TTC549 (cell line): Measurements from ENCODE around the gene GAMT.

Experiments
- FAIRE-seq: peaks from 2 replicates; lab custom pipeline; 2012; peaks lifted over from hg19 to GRCh38; lab: Jason Lieb, UNC

The GAMT gene

DNA sequence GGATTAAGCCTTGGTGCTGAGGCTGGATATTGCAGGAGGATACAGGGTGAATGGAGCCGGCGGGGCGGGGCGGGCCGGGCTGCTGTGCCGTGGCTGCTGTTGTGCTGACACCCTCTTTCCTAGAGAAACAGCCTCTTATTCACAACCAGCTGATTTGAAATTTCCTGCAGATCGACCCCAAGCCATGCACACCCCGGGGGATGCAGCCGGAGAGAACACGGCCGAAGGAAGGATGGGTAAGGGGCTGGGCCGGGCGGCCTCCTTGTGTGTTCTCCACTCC lies 17.1 kb upstream of the GAMT start:
- no peak for FAIRE-seq

DNA sequence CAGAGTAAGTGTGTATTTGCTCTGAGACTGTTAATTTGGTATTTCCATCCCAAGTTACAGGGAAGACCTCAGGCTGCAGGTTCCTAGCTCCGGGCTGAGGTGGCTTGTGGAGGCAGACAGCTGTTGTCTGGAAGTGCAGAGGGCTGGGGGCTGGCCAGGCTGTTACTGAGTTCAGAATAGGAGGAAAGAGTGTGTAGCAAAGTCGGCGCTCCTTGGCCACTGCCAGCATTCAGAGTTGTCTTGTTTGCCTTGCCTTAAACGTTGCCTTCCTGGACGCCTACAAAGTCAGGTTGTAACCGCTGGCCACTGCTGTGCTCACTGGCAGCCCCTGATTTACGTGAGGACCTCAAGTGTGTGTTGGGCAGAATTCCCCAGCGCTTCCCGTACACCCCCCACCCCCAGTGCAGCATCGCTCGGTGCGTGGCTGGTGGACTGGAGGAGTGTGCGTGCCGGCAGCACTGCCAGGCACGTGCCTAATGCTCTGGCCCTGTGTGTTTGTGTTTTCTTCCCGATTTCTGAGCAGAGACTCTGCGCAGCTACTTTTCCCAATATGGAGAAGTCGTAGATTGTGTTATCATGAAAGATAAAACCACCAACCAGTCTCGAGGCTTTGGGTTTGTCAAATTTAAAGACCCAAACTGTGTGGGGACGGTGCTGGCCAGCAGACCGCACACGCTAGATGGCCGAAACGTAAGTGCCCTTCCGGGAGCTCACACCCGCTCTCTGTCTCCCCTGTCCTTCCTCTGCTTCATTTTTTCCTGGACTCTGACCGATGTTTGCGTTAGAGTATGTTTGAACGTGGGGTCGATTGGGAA lies 16.5 kb upstream of the GAMT start:
- FAIRE-seq: no peak

DNA sequence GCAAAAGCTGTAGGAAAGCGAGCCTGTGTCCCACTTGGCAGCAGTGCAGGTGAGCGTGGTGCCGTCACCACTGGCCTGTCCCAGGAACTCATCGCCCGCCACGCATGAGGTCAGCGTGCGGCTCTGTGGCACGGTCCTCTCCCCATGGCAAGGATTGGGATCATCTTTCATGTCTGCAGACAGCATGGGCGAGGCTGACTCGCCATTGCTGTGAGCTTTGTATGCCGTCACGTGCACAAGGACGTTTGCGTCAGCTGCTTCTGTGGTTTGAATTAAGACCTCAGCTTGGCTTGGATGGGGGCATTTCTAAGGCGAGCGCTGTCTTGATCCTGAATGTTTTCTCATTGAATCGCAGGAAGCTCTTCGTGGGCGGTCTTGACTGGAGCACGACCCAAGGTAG lies 15.8 kb upstream of the GAMT start:
- FAIRE-seq: no peak

DNA sequence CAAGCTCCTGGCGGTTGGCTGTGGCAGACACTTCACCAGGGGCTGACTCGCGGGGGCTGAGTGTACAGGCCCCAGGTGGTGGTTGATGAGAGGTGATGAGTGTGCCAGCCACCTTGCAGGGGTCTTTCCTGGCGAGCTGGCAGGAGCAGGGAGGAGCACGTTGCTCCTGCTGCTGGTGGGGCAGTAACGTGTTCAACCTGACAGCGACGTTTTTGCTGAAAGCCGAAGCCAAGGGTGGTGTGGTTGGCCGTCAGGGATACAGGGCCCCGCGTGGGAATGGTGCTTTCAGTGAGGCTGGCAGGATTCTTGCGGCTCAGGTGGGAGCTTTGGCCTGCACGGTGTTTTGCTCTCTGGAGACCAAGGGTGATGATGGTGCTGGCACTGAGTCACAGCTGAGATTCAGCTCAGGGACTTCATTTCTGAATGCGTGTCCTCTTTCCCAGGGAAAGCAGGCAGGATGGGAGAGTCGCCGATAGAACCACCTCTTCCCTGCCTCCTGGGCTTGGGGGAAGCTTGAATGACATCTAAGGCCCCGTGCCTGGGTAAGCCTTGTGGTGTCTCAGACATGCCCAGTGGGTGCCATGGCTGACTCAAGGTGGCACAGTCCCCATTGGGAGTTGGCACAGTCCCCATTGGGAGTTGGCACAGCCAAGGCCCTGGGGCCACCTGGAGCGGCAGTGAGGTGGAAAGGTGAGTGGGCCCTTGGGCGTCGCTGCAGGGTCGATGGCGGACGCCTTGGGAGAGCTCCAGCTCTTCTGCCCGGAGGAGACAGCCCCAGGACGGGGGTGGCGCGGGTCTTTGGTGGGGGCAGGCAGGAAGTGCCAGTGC lies 14.9 kb upstream of the GAMT start:
- no peak for FAIRE-seq

DNA sequence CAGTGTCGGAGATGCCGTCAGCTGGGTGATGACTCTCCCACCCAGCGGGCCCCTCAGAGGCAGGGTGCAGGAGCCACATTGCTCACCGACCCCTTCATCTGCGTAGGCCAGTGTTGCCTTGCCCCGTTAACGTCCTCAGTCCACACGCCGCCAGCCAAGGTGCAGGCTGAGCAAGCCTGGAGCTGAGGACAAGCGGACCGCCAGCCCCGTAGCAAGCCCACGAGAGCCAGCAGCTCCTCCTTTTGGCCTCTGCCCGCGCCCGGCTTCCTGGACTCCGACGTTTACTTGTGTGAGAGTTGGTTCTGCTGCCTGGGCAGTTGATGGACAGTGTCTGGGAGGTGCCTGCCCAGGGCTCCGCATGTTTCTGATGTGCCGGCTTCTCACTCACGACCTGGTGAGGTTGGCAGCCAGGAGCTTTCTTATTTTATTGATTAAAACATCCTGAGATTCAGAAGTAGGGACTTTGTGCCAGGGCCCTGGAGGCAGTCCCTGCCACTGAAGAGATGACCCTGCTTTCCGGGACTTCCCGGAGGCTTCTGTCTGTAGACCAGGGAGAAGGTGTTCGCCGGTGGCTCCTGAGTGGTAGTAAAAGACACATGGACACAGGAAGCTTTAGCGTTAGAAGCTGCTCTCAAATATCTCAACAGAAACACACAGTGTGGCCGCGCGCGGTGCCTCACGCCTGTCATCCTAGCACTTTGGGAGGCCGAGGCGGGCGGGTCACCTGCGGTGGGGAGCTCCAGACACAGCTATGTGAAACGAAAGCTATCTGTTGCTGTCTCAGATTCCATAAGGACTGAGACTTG lies 11.9 kb upstream of the GAMT start:
- no peak for FAIRE-seq

DNA sequence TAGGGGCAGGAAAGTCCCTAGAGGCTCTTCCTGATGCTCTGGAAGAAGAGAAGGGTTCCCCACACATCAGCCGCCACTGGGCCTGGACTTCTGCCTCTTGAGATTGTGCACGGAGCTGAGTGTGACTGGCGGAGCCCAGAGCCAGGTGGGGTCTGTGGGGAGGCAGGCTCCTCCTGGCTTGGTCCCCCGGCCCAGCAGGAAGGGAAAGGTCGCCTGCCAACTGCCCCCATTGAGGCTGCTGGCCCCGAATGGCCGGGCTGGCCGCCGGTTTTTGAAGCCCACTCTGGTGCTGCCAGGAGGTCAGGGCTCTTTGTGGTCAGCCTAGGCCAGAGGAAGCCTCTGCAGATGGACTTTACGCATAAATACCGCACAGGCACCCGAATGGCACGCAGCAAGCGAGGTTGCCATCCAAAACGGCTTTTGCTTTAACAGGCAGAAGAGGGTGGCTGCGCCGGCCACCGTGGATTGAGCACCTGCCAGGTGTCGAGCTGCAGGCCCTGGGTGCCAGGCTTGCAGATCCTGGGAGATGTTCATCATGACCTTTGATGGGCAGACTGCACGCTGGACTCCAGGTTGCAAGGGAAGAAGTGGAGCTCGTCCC lies 11.1 kb upstream of the GAMT start:
- no peak for FAIRE-seq

DNA sequence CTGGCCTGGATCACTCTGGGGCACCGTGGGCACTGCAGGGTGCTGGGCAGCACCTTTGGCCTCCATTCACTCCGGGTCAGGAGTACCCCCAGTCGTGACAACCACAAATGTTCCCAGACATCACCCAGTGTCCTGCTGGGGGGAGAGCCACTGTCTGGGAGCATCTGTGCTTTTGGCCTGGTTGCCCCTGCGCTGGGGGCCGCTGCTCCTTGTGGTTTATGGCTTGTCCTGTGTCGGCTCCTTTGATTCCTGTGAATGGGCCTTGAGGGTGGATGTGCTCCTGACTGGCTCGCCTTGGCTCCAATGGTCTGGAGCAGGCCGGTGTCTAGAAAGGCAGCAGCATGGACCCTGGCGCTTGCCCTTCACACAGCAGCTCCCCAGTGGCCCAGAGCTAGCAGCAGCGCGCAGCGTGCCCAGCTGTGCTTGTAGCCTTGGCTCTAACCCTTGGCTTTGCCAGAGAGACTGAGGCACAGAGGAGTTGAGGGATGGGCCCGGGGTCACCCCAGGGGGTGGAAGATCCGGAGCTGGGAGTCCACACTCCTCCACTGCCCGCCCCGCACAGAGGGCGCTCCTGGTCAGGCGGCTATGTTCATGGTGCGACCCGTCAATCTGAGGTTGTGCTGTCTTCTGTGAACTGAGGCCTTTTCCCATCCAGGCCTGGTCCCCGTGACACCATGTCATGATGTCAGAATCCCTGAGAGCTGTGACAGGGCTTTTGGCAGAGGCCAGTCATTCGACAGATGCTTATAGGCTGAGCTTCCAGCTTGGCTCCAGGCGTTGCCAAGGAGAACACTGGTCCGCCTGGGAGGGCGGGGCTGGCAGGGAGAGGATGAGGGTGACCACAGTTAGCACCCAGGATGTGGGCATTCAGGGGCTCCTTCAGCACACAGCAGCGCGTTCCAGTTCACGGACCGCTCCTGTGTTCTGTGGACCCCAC lies 10.2 kb upstream of the GAMT start:
- FAIRE-seq: no peak

DNA sequence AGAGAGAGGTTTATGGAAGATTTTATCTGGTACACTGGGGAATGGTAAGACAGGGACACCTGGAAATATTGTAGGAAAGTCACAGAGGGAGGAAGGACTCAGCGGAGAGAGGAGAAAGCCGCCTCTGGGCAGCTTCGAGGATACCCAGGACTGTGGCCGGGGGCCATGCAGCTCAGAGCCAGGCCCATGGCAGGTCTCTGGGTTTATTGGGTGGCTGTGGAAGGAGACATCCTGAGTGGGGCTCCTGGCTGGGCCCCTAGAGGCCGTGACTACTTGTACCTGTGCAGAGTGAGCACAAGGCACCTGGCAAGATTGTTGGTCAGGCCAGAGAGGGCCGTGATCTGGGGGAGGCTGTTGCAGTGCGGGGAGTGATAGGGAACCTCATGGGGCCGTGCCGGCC lies 9.4 kb upstream of the GAMT start:
- FAIRE-seq: no peak

DNA sequence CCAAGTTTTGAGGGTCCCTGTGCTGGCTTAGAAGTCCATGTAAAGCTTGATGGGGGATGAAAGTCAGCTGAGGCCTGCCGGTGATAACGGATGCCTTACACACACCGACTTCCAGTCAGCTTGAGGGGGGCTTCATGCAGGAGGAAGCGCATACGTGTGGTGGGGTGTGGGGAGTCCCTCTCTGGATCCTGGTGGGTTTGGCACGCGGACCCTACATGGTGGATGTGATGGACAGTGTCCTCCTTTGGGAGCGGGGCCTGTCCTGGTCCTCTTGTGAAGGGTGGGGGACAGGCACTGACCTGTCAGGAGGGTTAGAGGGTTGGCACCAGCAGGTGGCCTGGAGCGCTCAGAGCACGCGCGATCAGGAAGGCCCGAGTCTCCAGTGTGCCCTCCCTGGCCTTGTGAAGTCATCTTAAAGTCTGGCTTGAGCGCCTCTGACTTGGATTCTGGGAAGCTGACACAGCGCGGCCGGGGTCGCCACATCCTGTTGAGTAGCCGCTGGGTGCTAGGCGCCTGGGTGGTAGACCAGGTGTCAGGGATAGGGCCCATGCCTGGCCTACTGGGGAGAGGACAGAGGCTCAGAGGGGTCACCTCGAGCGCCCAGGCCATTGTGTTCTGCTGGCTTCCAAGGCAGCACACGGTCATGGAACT lies 8.9 kb upstream of the GAMT start:
- no peak for FAIRE-seq

DNA sequence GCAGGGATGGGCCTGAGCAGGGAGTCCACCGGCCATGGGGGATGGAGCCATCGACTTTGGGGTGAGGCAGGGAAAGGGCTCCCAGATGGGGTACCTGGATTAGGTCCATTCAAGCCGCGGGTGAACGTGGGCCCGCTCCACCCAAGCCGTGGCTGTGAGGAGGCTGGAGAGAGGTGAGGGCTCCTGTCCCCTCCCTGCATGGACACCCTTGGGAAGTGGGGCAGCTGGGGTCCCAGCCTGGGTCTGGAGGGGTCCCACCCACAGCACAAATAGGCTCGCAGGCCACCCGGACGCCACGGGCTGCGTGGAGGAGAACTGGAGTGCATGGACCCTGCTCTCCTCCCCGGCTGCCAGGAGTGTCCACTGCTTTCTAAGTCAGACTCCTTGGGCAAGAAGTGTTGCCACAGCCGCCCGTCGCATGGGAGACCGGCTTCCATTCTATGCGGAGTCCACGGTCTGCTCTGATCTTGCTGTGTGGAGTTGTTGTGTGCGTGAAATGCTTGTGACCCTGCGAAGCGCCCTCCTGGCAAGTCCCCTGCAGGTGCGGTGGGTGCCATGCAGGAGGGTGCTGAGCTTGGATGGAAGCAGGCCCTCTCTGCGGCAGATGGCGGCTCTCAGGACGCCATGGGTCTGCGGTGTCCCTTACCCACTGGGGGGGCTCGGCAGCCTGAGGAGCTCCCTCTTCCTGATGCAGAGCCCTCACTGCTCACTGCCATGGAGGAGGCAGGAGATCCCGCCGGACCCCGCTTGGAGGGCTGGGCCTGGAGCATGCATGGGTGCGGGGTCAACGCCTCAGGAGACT lies 8.1 kb upstream of the GAMT start:
- no peak for FAIRE-seq

DNA sequence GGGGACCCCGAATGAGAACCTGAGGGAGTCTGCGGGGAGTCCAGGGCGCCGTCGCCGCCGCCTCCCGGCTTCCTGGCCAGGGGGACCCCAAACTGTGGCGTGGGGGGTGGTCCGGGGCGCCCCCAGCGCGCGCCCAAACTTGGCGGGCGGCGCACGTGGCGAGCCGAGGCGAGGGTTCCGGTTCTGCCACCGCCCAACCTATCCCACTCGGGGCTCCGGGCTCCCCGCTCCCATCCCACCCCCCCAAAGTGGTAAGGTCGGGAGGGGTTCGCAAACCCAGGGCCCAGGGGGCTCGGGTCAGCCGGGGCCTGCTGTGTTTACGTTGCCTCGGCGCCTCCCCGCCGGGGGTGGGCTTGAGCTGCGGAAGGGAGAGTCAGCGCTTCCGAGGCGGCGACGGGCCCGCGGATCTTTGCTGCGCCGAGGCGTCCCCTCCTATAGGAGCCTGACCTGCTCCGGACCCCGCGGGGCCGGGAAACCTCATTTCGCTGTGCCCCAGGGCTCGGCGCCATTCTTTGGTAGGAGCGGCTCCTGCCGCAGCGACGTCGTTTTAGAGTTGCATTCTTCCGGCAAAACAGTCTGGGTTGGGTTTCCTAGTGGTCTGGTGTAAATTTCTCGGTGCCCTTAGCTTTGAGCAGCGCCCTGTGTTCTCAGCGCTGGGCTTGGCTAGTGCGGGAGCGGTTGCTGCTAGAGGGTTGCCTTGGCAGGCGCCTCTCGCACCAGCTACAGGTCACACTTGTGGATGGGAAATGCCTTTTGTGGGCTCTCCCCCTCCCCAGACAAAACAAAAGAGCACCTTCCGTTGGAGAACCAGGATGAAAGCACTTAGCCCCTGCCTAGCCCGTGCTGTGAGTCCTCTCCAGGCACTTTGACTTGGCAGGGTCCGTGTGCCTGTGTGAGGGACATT lies 7.2 kb upstream of the GAMT start:
- no peak for FAIRE-seq

DNA sequence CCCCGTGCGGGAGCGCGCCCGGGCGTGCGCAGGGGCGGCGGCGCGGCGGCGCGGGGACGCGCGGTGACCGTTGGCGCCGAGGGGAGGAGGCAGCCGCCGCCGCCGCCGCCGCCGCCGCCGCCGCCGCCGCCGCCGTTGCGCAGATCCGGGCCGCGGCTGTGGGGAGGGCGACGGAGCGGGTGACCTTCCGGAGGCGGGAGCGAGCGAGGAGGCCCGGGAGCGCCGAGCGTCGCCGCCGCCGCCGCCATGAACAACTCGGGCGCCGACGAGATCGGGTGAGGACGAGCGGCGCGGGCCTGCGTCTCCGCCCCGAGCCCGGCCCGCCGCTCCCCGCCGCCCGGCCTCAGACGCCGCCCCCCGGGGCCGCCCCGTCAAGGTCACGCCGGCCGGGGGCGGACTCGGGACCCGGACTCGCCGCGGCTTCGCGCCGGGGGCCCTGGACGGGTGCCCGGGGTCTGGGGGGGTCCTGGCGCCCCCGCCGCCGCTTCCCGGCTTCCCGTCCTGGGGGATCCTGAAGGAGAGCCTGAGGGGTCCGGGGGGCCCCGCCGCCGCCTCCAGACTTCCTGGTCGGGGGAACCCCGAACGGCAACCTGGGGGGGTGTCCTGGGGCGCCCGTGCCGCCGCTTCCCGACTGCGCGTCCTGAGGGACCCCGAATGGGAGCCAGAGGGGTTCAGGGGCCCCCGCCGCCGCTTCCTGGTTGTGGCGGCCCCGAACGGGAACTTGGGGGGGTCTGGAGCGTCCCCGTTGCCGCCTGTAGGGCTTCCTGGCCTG lies 6.4 kb upstream of the GAMT start, which contains the start of gene DAZAP1:
Gene DAZAP1, plus strand, starts transcription at position 59 of the 772 bp plus-strand sequence. Its CDS starts 188 bp downstream, at position 247.
- no peak for FAIRE-seq

DNA sequence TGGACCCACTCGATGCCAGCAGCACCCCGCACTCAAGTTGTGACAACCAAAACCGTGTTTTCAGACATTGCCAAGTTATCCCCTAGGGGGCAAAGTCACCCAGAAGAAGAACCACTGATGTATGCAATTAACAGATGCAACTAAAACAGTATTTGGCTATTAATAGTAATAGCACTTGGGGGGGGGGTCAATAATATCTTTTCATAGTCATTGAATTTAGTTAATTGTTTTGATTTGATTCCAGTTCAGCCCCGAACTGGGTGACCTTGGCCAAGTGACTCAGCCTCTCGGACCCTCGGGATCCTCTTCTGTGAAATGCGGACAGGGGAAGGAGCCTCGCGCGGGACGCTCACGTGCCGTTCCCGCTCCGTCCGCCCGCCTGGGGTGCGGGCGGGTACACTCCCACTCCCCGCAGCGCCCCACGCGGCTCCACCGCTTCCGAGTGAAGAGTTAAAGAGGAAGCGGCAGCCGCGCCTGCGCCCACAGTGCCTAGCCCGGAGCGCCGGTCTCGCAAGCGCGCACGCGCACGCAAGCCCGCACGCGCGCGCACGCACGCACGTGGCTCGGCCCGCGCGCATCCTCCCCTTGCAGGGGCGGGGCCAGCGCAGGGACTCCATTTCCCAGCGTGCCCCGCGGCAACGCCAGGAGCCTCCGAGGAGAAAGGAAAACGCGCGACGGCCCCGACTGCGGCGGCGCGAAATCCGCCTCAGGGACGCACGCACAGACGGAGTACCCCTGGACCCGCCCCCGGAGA lies 5.6 kb upstream of the GAMT start:
- FAIRE-seq: no peak

DNA sequence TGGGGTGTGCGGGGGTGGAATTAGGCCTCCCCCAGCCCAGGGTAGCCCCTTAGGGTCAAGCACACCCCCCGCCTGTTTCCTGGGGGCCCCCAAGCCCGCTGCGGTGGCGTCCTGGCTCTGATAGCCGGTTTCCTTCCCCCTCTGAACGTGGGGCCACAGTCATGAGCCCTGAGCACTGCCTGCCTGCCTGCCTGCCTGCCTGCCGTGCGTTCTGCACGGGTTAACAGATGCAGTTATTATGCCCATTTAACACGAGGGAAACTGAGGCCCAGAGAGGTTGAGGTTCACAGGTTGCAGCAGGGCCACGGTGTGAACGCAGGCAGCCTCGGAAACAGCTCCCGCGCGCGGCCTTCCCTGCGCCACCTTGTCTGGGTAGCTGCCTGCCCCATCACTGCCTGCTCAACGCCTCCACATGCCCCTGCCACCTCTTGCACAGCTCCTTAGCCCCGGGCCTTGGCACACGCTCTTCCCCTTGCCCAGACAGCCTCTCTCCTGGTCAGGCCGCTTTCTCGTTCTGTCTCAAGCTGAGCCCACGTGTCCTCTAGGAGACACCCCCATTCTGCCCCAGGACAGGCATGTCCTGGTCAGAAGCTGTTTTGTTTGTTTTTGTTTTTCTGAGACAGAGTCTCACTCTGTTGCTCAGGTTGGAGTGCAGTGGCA lies 1.2 kb upstream of the GAMT start:
- no peak for FAIRE-seq

DNA sequence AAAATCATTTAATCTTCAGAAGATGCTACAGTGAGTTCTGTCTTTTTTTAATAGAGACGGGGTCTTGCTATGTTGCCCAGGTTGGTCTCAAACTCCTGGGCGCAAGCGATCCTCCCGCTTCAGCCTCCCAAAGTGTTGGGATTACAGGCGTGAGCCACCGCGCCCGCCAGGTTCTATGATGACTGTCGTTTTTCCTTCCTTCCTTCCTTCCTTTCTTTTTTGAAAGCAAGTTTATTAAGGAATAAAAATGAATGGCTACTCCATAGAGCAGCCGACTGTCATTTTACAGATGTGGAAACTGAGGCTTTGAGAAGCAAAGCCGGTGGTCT lies 511 bp upstream of the GAMT start:
- FAIRE-seq: no peak

DNA sequence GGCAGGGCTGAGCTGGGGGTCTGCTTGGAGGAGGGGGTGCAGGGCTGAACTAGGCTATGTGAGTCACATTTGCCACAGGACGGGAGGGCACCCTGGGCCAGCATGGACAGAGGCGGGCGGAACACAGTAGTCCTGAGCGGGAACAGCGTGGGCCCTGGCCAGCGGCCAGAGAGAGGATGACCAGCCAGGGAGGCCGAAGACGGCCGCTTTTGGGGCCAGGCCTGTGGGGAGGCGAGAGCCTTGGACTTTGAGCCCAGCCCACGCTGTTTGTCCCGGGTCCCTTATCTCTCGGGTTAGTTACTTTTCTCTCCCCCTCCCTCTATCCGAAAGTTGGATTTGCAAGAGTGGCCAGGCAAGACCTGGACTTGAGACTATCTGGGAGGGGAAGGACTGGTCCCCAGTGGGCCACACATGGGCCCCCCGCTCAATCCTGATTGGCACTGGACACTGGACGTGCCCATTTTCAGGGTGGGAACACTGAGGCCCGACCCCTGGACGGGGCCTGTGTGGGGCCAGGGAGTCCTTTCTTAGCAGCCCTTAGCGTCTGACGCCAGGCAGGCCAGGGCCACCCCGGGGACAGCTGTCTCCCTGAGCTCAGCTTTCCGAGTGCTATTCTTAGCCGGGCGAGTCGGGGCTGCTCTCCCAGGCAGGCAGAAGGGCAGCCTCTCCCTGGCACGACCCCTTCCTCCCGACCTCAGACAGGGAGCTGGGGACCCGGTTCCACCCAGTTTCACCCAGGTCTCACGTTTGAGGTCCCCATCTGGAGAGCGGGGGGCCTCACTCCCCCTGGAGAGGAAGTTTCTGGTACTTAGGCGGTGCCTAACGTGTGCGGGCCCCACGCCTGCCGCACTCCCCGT lies 833 bp downstream of the GAMT start:
- no peak for FAIRE-seq
